LNCAP (cell line): Measurements from ENCODE around the gene GMNC.

Experiments
- TF ChIP-seq, protein P1 (sequence below): fragments of 450-650 bp; IDR thresholded peaks from 2 replicates; pipeline ENCODE4 v1.5.1; 2017; ENCODE audit warnings: mild to moderate bottlenecking

The GMNC gene

DNA sequence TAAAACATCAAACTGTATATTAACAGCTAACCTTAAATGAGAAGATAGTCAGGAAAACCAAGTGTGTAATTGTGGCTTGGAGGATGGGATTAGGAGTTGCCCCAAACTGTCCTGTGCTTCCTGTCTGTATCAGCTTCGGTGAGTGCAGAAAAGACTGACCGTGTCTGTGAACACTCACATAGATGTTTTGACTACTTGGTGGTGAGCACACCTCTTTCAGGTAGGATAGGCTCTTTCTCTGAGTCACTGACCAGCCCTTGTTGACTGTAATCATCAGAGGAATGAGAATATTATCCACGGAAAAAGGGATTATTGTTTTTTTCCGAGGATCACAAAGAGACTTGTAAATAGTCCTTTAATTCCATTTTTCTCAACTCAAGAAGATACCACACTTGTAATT is 51.5 kb downstream of the GMNC start:
- TF ChIP-seq, protein P1, sequence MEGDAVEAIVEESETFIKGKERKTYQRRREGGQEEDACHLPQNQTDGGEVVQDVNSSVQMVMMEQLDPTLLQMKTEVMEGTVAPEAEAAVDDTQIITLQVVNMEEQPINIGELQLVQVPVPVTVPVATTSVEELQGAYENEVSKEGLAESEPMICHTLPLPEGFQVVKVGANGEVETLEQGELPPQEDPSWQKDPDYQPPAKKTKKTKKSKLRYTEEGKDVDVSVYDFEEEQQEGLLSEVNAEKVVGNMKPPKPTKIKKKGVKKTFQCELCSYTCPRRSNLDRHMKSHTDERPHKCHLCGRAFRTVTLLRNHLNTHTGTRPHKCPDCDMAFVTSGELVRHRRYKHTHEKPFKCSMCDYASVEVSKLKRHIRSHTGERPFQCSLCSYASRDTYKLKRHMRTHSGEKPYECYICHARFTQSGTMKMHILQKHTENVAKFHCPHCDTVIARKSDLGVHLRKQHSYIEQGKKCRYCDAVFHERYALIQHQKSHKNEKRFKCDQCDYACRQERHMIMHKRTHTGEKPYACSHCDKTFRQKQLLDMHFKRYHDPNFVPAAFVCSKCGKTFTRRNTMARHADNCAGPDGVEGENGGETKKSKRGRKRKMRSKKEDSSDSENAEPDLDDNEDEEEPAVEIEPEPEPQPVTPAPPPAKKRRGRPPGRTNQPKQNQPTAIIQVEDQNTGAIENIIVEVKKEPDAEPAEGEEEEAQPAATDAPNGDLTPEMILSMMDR = no peak

DNA sequence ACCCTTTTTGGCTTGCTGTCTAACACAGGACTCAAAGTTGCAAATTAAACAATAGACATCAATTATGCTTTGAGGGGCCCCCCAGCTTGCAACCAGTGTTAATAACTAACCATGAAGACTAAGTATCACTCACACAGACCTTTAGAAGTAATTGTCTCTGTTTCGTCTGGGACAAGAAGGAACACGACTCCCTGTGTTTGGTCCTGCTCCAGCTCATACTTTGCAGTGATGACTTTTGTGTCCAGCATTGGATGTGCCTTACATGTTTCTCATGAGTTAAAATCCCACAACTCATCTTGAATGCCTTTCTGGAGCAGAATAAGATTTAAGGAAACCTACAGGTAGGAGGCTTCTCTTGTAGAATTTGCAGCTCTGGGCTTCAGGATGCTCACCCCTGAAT is 53.1 kb downstream of the GMNC start:
- TF ChIP-seq, protein P1 = no peak

DNA sequence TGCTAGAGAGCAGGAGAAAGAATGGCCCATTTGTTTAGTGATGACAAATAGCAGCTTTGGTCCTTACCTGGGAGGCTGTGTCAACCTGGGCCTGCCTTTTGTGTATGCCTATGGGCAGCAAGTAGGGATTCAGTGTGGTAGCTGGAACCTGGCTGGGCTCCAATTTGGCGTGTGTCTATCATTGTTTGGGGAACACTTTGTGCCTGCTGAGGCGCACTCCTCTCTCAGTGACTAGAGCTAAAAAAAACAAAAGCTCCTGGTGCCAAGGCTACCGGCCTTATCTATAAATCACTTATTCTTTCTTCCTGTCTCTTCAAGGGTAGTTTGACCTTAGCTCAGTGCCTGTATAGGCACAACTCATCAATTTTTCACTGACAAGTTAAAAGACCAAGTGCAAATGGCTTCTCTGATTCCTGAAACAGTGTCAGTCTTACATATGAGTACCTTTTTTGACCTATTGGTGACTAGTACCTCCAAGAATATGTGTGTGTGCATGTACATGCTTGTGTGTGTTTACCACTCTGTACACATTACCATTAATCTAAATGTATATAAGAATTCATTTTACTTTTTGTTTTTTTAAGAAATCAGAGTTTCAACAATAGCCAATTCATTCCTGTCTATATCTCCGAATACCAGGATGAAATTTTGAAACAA is 54.6 kb downstream of the GMNC start:
- TF ChIP-seq, protein P1 = no peak
